Measurements from ENCODE around the gene ANKLE2. TPM values are rescaled to one million over a fixed set of nuclear protein-coding genes. Genes with fewer than 3 reads are reported as not detected.

ANKLE2 gene
- polyA plus RNA-seq, 2 of the 4 experiments (the other 2 are of a cell fraction), result 70.7 to 103 TPM

DNA sequence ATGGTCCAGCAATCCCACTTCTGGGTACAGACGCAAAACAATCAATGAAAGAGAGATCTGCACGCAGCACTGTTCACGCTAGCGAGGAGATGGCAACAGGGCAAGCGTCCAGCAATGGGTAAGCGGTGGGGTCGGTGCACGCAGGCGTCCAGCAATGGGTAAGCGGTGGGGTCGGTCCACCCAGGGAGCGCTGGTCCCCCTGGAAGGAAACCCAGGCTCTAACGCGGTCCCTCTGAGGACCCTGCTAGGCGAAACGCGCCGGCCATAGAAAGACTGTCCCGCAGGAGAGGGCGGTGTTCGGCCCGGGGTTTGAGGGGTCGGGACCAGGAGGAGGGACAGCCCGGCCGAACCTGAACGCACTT, 51.6 kb downstream of the ANKLE2 start:
- DNase-seq (ENCODE audit: low read depth in 1 of 2, low spot score in 1 of 2), result no peak
- ATAC-seq, result peak; percentile 52 to 64
- H3K4me1 ChIP-seq, result no peaks in the 10 kb centered on the region
- 16% methylated on average over 26 of the region's 26 CpGs for WGBS (ENCODE audit: missing lambda C conversion rate)
- H3K4me2 ChIP-seq, result peak overlapping the region; percentile 82
- H3K27ac ChIP-seq, result peak overlapping the region; percentile 92 to 95
- H3K9me3 ChIP-seq, result peaks cover 9% of the 10 kb centered on the region; the same call in 2 of the 3 replicates
- TF ChIP-seq RNF2 (IDR thresholded peaks at IDR 0.05; ENCODE audit: borderline replicate concordance, low read depth) (no peak), TP53 (CRISPR knock-in tag; IDR thresholded peaks at IDR 0.05) (no peak), POLR2A (IDR thresholded peaks at IDR 0.05; ENCODE audit: low read length) (no peak), NPAS2 (CRISPR knock-in tag; IDR thresholded peaks at IDR 0.05; ENCODE audit: borderline replicate concordance) (no peak), EHMT2 (IDR thresholded peaks at IDR 0.05; ENCODE audit: low read depth) (no peak), CBX2 (IDR thresholded peaks at IDR 0.05; ENCODE audit: borderline replicate concordance, low read depth) (no peak)
- TF ChIP-seq, protein P1, sequence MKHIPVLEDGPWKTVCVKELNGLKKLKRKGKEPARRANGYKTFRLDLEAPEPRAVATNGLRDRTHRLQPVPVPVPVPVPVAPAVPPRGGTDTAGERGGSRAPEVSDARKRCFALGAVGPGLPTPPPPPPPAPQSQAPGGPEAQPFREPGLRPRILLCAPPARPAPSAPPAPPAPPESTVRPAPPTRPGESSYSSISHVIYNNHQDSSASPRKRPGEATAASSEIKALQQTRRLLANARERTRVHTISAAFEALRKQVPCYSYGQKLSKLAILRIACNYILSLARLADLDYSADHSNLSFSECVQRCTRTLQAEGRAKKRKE (CRISPR knock-in tag; IDR thresholded peaks at IDR 0.05; ENCODE audit: low read depth), result no peak
- ChIA-PET POLR2A (interaction anchor here (1.1 kb wide), 1 partner anchor 8 kb away, joined by 3 read pairs; no protein-coding TSS in a partner anchor), CTCF (interaction anchor here (0.7 to 2.4 kb wide), 3 partner anchors 10 to 78 kb away, joined by 3 to 8 read pairs (median 3); no protein-coding TSS in a partner anchor)
- H3K4me3 ChIP-seq, result peak overlapping the region; percentile 93
- no peak for FAIRE-seq

DNA sequence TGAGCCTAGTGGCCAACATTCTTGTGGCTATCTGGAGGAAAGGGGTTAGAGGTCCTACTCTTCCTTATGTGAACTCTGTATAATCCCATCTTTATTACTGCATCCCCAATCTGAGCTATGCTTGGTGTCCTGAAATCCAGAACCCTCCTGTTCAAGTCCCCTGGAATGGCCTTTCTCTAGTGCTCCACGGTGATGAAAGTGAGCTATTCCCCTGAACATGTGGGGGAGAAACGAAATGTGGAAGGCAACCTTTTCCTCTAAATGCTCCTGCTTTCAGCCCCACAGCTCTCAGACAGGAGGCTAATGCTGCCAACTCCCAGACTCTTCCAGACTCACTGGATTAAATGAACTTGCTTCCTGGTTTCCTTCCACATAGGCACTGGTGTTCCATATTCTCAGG, 53.5 kb downstream of the ANKLE2 start:
- Histone ChIP-seq H3K4me1 (no peaks in the 10 kb centered on the region), H3K4me2 (no peak overlapping the region), H3K27ac (no peak overlapping the region), H3K9me3 (peaks cover 9% of the 10 kb centered on the region; the same call in 2 of the 3 replicates), H3K4me3 (no peak overlapping the region)
- FAIRE-seq (no peak), DNase-seq (ENCODE audit: low read depth in 1 of 2, low spot score in 1 of 2) (no peak), ATAC-seq (no peak)
- POLR2A ChIA-PET, result no interaction called here
- CTCF ChIA-PET, result interaction anchor here (1.1 to 2.4 kb wide), 2 partner anchors 9 to 12 kb away, joined by 8 read pairs; no protein-coding TSS in a partner anchor
- TF ChIP-seq RNF2 (IDR thresholded peaks at IDR 0.05; ENCODE audit: borderline replicate concordance, low read depth) (no peak), KDM1A (IDR thresholded peaks at IDR 0.05; ENCODE audit: low read depth) (no peak), EHMT2 (IDR thresholded peaks at IDR 0.05; ENCODE audit: low read depth) (no peak), PHF8 (IDR thresholded peaks at IDR 0.05; ENCODE audit: borderline replicate concordance, low read depth) (no peak), MAZ (IDR thresholded peaks at IDR 0.05; ENCODE audit: borderline replicate concordance, low read depth, low read length) (no peak), CEBPB (IDR thresholded peaks at IDR 0.05) (no peak), FOXS1 (CRISPR knock-in tag; IDR thresholded peaks at IDR 0.05) (no peak), EP300 (IDR thresholded peaks at IDR 0.05) (no peak), TP53 (CRISPR knock-in tag; IDR thresholded peaks at IDR 0.05) (no peak), CBX8 (IDR thresholded peaks at IDR 0.05) (no peak), MAFK (IDR thresholded peaks at IDR 0.05; ENCODE audit: partially characterized antibody) (no peak), NPAS2 (CRISPR knock-in tag; IDR thresholded peaks at IDR 0.05; ENCODE audit: borderline replicate concordance) (no peak)
- TF ChIP-seq, protein P2, sequence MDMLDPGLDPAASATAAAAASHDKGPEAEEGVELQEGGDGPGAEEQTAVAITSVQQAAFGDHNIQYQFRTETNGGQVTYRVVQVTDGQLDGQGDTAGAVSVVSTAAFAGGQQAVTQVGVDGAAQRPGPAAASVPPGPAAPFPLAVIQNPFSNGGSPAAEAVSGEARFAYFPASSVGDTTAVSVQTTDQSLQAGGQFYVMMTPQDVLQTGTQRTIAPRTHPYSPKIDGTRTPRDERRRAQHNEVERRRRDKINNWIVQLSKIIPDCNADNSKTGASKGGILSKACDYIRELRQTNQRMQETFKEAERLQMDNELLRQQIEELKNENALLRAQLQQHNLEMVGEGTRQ (IDR thresholded peaks at IDR 0.05), result no peak
- 91% methylated on average over 2 of the region's 2 CpGs for WGBS (ENCODE audit: missing lambda C conversion rate)

DNA sequence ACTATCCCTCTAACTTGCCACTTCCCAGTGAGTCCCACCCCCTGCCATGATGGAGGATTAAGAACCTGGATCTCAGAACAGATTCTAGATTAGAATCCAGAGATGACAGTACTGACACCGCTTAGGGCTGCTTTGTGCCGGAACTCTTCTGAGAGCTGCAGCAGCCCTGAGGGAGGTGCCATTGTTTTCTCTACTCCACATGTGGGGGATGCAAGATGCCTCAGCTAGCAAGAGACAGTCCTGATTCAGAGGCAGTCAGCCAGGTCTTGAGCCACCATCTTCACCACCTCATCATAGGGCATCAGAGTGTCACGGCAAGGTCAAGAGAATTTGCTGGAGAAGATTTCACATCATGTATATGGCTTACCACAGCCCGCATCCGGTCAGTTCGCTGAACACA, 54.4 kb downstream of the ANKLE2 start:
- POLR2A ChIA-PET, result no interaction called here
- no peak for FAIRE-seq

More for the DNA sequence above, 54.4 kb downstream of the ANKLE2 start:
- Histone ChIP-seq H3K4me2 (no peak overlapping the region), H3K4me1 (no peaks in the 10 kb centered on the region), H3K27ac (no peak overlapping the region), H3K4me3 (no peak overlapping the region), H3K9me3 (peaks cover 9% of the 10 kb centered on the region; the same call in 2 of the 3 replicates)
- TF ChIP-seq RFX5 (IDR thresholded peaks at IDR 0.05) (no peak), HDAC2 (IDR thresholded peaks at IDR 0.05) (no peak), SMC3 (IDR thresholded peaks at IDR 0.05) (no peak), ZNF302 (CRISPR knock-in tag; IDR thresholded peaks at IDR 0.05) (no peak)
- TF ChIP-seq, protein P3, sequence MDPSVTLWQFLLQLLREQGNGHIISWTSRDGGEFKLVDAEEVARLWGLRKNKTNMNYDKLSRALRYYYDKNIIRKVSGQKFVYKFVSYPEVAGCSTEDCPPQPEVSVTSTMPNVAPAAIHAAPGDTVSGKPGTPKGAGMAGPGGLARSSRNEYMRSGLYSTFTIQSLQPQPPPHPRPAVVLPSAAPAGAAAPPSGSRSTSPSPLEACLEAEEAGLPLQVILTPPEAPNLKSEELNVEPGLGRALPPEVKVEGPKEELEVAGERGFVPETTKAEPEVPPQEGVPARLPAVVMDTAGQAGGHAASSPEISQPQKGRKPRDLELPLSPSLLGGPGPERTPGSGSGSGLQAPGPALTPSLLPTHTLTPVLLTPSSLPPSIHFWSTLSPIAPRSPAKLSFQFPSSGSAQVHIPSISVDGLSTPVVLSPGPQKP (IDR thresholded peaks at IDR 0.05; ENCODE audit: low read depth, low read length), result no peak
- TF ChIP-seq, protein P4, sequence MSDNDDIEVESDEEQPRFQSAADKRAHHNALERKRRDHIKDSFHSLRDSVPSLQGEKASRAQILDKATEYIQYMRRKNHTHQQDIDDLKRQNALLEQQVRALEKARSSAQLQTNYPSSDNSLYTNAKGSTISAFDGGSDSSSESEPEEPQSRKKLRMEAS (IDR thresholded peaks at IDR 0.05), result no peak
- WGBS (ENCODE audit: missing lambda C conversion rate), result 100% methylated on average over 6 of the region's 6 CpGs
- ATAC-seq (no peak), DNase-seq (ENCODE audit: low read depth in 1 of 2, low spot score in 1 of 2) (no peak)
- CTCF ChIA-PET, result interaction anchor here (2.4 kb wide), 1 partner anchor 11 kb away, joined by 8 read pairs; no protein-coding TSS in a partner anchor

All from A549 (cell line).